WI38 (cell line): Measurements from ENCODE around the gene PLD6.

Experiments used
- H3K4me3 ChIP-seq: 2 replicates; pipeline ENCODE4 v1.5.1; 2011; ENCODE audit warnings: low read depth, mild to moderate bottlenecking, control low read depth, low read length
- CTCF ChIP-seq: IDR thresholded peaks from 2 replicates; pipeline ENCODE4 v1.5.1; 2012; ENCODE audit warnings: low read depth, mild to moderate bottlenecking, control low read depth, low read length

The PLD6 gene

GRCh38 chr17:17173921-17174320 is 32.2 kb downstream of the PLD6 start:
- no peak for TF ChIP-seq CTCF
- no peak overlapping the region for H3K4me3 ChIP-seq

DNA sequence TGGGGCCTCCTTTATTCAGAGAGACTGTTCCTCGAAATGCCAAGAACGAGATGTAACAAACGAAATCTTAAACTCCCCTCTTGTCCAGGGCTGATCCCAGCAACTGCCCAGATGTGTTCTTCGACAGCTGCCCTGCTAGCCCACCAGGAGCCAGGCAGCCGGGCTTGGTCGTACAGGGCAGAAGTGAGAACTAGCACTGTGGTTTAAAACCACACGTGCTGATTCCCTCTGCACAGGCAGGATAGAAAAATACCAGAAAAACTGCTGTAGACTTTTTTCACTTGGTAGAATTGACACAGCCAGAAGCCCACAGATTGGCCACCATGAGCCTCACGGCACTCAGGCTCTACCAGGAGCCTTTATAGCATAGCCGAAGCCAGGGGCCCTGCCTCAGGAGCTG is 33.1 kb downstream of the PLD6 start:
- TF ChIP-seq CTCF = no peak
- no peak overlapping the region for H3K4me3 ChIP-seq

DNA sequence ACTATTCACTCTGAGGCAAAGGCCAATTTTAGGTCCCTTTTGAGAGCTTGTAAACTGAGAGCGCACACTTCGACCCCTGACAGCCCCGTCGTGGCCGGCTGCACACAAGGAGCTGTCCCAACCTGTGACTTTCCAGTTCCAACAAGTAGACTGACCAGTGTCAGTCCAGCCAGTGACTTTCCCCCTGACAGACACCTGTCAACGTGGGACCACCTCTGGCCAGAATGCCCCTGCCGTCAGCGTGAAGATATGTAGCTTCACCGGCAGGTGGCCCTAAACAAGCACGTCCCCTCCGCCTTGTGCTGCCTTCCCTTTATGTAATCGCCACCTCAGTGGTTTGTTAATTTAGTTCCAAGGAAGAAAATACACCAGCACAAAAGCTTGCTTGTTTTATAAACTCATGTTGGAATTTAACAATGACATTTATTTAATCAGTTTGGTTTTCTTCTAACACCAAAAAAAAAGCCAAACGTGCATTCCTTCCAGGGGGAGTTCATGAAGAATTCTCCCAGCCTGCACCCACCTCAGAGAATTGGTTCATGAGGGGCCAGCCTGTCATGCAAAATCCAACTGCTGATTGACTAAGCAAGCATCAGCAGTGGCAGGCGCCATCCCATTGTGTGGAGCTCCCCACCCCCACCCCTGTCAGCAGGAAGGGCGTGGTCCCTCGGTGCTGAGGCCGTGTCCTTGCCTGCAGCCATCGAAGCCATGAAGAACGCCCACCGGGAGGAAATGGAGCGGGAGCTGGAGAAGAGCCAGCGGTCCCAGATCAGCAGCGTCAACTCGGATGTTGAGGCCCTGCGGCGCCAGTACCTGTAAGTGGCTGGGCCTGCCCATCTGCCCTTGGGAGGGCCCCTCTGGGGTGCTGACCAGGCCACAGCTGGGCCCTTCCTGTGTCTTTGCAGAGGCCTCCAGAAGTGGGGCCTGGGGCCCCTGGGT is 33.9 kb downstream of the PLD6 start:
- no peak for TF ChIP-seq CTCF

DNA sequence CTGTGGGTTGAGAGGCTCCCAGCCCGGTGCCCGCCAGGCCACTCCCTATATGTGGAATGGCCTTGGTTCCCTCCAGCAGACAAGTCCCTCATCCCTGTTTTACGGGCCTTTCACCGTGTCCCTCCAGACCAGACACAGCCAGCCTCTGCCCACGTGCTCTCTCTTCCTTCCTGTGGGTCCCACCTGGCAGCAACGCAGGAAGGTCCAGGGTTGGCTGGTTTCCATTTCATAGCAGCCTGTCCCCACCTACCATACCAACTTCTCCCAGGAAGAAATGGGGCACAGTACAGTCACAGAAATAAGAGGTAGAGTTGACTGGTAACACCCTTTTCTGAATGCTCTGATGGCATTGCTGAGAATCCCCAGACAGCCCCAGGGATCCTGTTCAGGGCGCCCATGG is 34.9 kb downstream of the PLD6 start:
- TF ChIP-seq CTCF = no peak
- H3K4me3 ChIP-seq = no peak overlapping the region

More for the DNA sequence above, 33.9 kb downstream of the PLD6 start:
- no peak overlapping the region for H3K4me3 ChIP-seq

DNA sequence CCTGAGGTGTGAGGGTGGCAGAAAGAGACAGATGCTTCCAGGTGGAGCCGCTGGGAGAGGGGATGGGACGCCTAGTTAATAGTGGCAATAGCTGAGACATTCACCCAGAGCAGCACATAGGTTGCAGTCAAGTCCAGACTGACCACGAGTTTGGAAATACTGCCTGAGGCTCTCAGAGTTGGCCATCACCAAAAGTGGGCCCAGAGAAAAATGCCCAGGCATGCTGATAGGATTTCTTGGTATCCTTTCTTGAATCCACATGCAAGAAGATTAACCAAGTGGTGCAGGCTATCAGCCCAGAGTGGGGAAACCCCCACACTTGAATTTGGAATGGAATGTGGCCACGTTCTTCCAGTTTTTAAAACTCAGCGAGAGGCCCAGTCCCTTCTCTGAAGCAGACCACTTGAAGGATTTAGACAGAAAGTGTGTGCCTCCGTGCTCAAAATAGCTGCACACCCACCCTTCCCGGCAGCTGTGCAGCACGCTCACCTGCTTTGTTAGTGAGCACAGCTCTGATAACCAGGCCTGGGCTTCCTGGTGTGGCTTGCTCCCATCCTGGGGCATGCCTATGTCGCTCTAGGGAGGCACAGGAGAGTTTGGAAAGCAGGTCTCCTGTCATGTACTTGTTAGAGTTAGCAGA is 35.7 kb downstream of the PLD6 start:
- TF ChIP-seq CTCF = no peak
- no peak overlapping the region for H3K4me3 ChIP-seq

GRCh38 chr17:17169396-17169795 is 36.7 kb downstream of the PLD6 start:
- no peak for TF ChIP-seq CTCF
- no peak overlapping the region for H3K4me3 ChIP-seq

- TF ChIP-seq CTCF = no peak
Measured at GRCh38 chr17:17168401-17168800, 37.7 kb downstream of the PLD6 start.

More at GRCh38 chr17:17168401-17168800, 37.7 kb downstream of the PLD6 start:
- H3K4me3 ChIP-seq = no peak overlapping the region
